ENCODE results near the gene ALK. TPM values are rescaled to one million over a fixed set of nuclear protein-coding genes. Genes with fewer than 3 reads are reported as not detected.

ALK gene
- total RNA-seq, 4 donors from 2014 or later, result 0.32 to 0.42 TPM; not detected in 2

DNA sequence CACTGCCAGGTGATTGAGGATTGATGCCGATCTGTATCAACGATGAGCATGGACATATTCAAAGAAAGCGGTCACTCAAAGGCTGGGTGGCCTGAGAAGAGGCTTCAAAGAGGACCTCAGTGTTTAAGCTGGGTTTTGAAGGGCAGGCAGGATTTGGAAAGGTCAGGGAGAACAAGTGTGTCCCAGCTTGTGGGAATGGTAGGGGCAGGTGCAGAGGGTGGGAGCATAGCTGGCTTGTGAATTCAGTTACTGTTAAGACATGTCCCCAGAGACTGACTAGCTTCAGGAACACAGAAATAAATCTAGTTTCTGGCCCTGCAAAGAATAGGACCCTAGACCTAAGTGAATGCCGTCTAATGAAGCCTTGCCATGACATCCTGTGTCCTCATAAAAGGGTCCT, 442.7 kb downstream of the ALK start:
- 88% methylated on average over 4 of the region's 4 CpGs for WGBS
- DNase-seq (ENCODE audit: low spot score in 2 of 2), result no peak
- Histone ChIP-seq H3K4me1 (no peaks in the 10 kb centered on the region), H3K36me3 (no peaks in the 10 kb centered on the region), H3K27ac (no peak overlapping the region), H3K27me3 (no peaks in the 10 kb centered on the region), H3K4me3 (no peak overlapping the region), H3K9me3 (no peaks in the 10 kb centered on the region)
- TF ChIP-seq EP300 (IDR thresholded peaks at IDR 0.05) (no peak), POLR2A (IDR thresholded peaks at IDR 0.05) (no peak), POLR2AphosphoS5 (IDR thresholded peaks at IDR 0.05) (no peak)
- TF ChIP-seq, protein P1, sequence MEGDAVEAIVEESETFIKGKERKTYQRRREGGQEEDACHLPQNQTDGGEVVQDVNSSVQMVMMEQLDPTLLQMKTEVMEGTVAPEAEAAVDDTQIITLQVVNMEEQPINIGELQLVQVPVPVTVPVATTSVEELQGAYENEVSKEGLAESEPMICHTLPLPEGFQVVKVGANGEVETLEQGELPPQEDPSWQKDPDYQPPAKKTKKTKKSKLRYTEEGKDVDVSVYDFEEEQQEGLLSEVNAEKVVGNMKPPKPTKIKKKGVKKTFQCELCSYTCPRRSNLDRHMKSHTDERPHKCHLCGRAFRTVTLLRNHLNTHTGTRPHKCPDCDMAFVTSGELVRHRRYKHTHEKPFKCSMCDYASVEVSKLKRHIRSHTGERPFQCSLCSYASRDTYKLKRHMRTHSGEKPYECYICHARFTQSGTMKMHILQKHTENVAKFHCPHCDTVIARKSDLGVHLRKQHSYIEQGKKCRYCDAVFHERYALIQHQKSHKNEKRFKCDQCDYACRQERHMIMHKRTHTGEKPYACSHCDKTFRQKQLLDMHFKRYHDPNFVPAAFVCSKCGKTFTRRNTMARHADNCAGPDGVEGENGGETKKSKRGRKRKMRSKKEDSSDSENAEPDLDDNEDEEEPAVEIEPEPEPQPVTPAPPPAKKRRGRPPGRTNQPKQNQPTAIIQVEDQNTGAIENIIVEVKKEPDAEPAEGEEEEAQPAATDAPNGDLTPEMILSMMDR (IDR thresholded peaks at IDR 0.05), result no peak

DNA sequence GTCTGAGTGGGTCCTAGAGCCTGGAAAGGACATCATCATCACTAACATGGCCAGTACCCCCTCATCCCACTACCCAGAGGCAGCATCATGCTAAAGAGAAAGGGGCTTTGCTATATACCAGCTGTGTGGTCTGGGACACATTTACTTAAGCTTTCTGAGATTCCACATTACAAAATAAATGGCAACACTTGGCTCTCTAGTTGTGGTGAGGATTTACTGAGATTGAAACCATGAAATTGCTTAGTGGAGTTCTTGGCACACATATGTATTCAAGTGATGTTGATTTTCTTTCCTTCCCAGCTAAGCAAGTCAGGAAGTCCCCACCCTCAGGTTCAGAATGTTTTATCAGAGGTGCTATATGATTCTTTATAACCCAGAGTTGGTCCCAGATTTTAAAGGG, 444.2 kb downstream of the ALK start:
- no peaks in the 10 kb centered on the region for H3K4me1 ChIP-seq
- no peak for DNase-seq (ENCODE audit: low spot score in 2 of 2)
- no peaks in the 10 kb centered on the region for H3K27me3 ChIP-seq
- H3K9me3 ChIP-seq, result no peaks in the 10 kb centered on the region
- no peak for TF ChIP-seq POLR2AphosphoS5 (IDR thresholded peaks at IDR 0.05)
- TF ChIP-seq, protein P1 (IDR thresholded peaks at IDR 0.05), result no peak
- TF ChIP-seq POLR2A (IDR thresholded peaks at IDR 0.05), result no peak
- TF ChIP-seq EP300 (IDR thresholded peaks at IDR 0.05), result no peak
- H3K4me3 ChIP-seq, result no peak overlapping the region
- no peak overlapping the region for H3K27ac ChIP-seq
- H3K36me3 ChIP-seq, result no peaks in the 10 kb centered on the region

DNA sequence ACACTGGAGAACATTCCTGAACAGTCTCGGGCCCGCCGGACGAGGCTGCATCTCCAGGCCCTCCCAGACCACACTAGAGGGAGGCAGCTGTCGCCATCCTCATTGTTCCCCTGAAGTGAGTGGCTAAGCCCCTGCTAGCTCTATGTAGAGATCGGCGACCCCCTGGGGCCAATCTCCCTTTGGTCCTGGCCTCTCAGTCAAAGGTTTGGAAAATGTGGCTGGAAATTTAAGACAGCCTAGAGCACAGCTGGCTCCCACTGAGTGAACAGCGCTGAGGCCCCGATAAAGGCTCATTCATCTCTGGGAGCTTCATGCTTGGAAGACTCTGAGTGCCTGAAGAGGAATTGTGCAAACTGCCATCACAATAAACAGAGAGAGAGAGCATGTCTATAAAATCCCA, 445.9 kb downstream of the ALK start:
- Histone ChIP-seq H3K4me3 (no peak overlapping the region), H3K4me1 (no peaks in the 10 kb centered on the region), H3K27me3 (no peaks in the 10 kb centered on the region), H3K36me3 (no peaks in the 10 kb centered on the region), H3K9me3 (no peaks in the 10 kb centered on the region), H3K27ac (no peak overlapping the region)
- 82% methylated on average over 7 of the region's 9 CpGs for WGBS
- DNase-seq (ENCODE audit: low spot score in 2 of 2), result no peak
- TF ChIP-seq EP300 (IDR thresholded peaks at IDR 0.05) (no peak), POLR2A (IDR thresholded peaks at IDR 0.05) (no peak), POLR2AphosphoS5 (IDR thresholded peaks at IDR 0.05) (no peak)
- TF ChIP-seq, protein P1 (IDR thresholded peaks at IDR 0.05), result no peak

DNA sequence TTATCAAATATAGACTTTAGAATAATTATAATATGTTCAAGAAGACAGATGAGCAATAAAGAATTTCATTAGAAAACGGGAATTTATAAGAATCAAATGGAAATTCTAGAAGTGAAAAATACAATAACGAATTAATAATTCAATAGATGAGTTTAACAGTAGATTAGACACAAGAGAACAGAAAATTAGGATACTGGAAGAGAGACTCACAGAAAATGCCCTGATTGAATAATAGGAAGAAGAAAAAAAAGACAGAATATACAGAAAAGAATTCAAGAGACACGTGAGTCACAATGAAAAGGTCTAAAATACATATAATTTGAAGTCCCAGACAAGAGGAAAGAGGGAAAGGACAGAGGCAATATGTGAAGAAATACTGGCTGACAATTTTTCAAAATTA, 451.4 kb downstream of the ALK start:
- Histone ChIP-seq H3K9me3 (peaks cover 5% of the 10 kb centered on the region), H3K27ac (no peak overlapping the region), H3K36me3 (no peaks in the 10 kb centered on the region), H3K27me3 (no peaks in the 10 kb centered on the region), H3K4me1 (no peaks in the 10 kb centered on the region), H3K4me3 (no peak overlapping the region)
- DNase-seq (ENCODE audit: low spot score in 2 of 2), result no peak
- TF ChIP-seq POLR2A (IDR thresholded peaks at IDR 0.05) (no peak), POLR2AphosphoS5 (IDR thresholded peaks at IDR 0.05) (no peak), EP300 (IDR thresholded peaks at IDR 0.05) (no peak)
- TF ChIP-seq, protein P1 (IDR thresholded peaks at IDR 0.05), result no peak
- 61% methylated on average over 3 of the region's 3 CpGs for WGBS

DNA sequence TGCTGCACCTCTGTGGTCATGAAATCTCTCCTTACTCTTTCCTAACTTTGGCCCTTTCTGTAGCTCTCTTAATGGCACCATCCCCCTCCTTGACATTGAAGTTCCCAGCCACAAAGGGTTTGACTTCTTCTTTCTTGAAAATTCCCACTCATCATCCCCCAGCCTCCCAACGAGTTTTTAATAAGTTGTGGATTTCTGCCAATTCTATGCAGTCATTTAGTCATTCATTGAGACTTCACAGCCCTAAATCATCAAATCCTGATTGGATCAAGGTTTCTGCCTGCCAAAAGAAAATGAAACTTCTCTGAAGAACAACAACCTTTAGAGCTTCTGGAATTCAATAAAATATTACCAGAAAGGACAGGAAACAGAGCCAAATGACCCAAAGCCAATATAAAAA, 451.9 kb downstream of the ALK start:
- no peak overlapping the region for H3K27ac ChIP-seq
- no peaks in the 10 kb centered on the region for H3K36me3 ChIP-seq
- H3K4me1 ChIP-seq, result no peaks in the 10 kb centered on the region
- DNase-seq (ENCODE audit: low spot score in 2 of 2), result no peak
- H3K4me3 ChIP-seq, result no peak overlapping the region
- H3K27me3 ChIP-seq, result no peaks in the 10 kb centered on the region
- TF ChIP-seq POLR2AphosphoS5 (IDR thresholded peaks at IDR 0.05) (no peak), POLR2A (IDR thresholded peaks at IDR 0.05) (no peak)
- H3K9me3 ChIP-seq, result peaks cover 5% of the 10 kb centered on the region
- WGBS, result 24% methylated on average over 1 of the region's 1 CpG
